Osteocyte (in vitro differentiated cells): Measurements from ENCODE around the gene STXBP5L. TPM values are rescaled to one million over a fixed set of nuclear protein-coding genes. Genes with fewer than 3 reads are reported as not detected.

Experiments used
- DNase-seq: peaks from one replicate; pipeline ENCODE4 v3.0.0; 2021; ENCODE audit warnings: mixed read lengths; ENCODE audit not compliant: unreplicated experiment; ENCODE audit errors: extremely low spot score
- H3K27ac Mint-ChIP-seq: one replicate; pipeline ENCODE4 v1.8.0; 2021; ENCODE audit warnings: mild to moderate bottlenecking, mixed read lengths; ENCODE audit not compliant: unreplicated experiment
- H3K27me3 Mint-ChIP-seq: one replicate; pipeline ENCODE4 v1.8.0; 2021; ENCODE audit warnings: mixed read lengths; ENCODE audit not compliant: unreplicated experiment
- H3K36me3 Mint-ChIP-seq: one replicate; pipeline ENCODE4 v1.8.0; 2021; ENCODE audit warnings: mixed read lengths; ENCODE audit not compliant: unreplicated experiment
- H3K4me1 Mint-ChIP-seq: one replicate; pipeline ENCODE4 v1.8.0; 2021; ENCODE audit warnings: mixed read lengths; ENCODE audit not compliant: unreplicated experiment
- H3K4me3 Mint-ChIP-seq: one replicate; pipeline ENCODE4 v1.8.0; 2021; ENCODE audit warnings: mild to moderate bottlenecking, moderate library complexity, mixed read lengths; ENCODE audit not compliant: unreplicated experiment
- H3K9me3 Mint-ChIP-seq: one replicate; pipeline ENCODE4 v1.8.0; 2021; ENCODE audit warnings: mixed read lengths; ENCODE audit not compliant: unreplicated experiment
- CTCF ChIP-seq: fragments of 200-600 bp; sonication (generic); IDR thresholded peaks from 2 replicates; pipeline ENCODE4 v1.5.0; 2021; ENCODE audit warnings: antibody characterized with exemption, mild to moderate bottlenecking, moderate library complexity
- total RNA-seq: library from RNA; stranded (reverse); gene quantifications from 2 replicates; pipeline ENCODE4 v1.2.1, GENCODE V29; 2021

STXBP5L gene
- total RNA-seq, 1 donor from 2014 or later = not detected

- Mint-ChIP-seq H3K4me3 (no peak overlapping the region), H3K36me3 (no peaks in the 10 kb centered on the region), H3K4me1 (no peaks in the 10 kb centered on the region), H3K9me3 (no peaks in the 10 kb centered on the region), H3K27ac (no peak overlapping the region), H3K27me3 (no peaks in the 10 kb centered on the region)
- no peak for TF ChIP-seq CTCF
- no peak for DNase-seq
These were observed 503.5 kb downstream of the STXBP5L start for GRCh38 chr3:121411523-121411922.

DNA sequence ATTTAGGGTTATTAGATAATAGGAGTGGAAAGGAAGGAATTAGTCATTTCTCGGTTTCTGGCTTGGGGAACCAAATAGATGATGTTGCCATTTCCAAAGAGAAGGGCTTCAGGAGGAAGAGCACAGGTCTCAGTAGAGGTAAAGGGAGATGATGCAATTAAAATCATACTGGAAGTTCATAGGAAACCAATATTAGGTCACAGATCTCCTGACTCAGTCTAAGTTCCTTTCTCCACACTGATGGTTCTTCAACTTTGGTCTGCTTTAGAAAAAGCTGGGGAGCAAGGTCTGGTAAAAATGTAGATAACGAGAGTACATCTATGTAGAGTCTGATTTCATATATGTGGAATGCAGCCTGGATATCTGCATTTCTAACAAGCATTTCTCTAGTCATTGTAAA lies 506.9 kb downstream of the STXBP5L start:
- H3K36me3 Mint-ChIP-seq = no peaks in the 10 kb centered on the region
- no peaks in the 10 kb centered on the region for H3K9me3 Mint-ChIP-seq
- H3K27me3 Mint-ChIP-seq = no peaks in the 10 kb centered on the region
- no peak for TF ChIP-seq CTCF
- H3K27ac Mint-ChIP-seq = no peak overlapping the region
- no peak for DNase-seq
- H3K4me1 Mint-ChIP-seq = no peaks in the 10 kb centered on the region
- no peak overlapping the region for H3K4me3 Mint-ChIP-seq

- Mint-ChIP-seq H3K27ac (no peak overlapping the region), H3K4me3 (no peak overlapping the region), H3K36me3 (no peaks in the 10 kb centered on the region), H3K9me3 (no peaks in the 10 kb centered on the region), H3K4me1 (no peaks in the 10 kb centered on the region), H3K27me3 (no peaks in the 10 kb centered on the region)
- no peak for DNase-seq
- no peak for TF ChIP-seq CTCF
These were observed 510.2 kb downstream of the STXBP5L start for GRCh38 chr3:121418182-121418581.

GRCh38 chr3:121424549-121424948 lies 516.5 kb downstream of the STXBP5L start:
- Mint-ChIP-seq H3K27ac (no peak overlapping the region), H3K4me1 (no peaks in the 10 kb centered on the region), H3K36me3 (peaks cover 2% of the 10 kb centered on the region), H3K27me3 (no peaks in the 10 kb centered on the region), H3K4me3 (no peak overlapping the region), H3K9me3 (no peaks in the 10 kb centered on the region)
- no peak for TF ChIP-seq CTCF
- no peak for DNase-seq

DNA sequence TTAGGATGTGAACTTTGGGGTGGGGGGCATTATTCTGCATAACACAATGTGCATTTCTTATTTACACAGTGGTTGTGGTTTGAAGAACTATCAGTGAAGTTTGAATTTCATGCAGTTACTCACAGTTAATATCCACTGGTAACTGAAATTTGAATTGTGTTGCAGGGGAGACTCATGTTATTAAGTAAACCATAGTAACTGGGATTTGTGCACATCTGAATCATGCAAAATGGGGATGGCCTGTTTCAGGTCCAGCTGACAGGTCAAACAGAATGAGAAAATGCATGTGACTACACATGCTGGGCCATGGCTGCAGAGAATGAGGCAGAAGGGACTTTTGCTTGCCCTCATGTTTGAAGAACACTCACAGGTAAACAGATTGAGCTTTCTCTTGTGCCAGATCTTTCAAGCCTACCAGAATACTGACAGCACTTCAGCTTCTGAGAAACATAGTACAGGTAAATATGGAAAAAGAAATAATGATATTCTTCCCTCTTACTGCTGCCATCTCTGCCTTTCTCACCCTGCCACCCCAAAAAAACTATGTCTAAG lies 522.7 kb downstream of the STXBP5L start:
- Mint-ChIP-seq H3K27me3 (no peaks in the 10 kb centered on the region), H3K27ac (no peak overlapping the region), H3K4me3 (no peak overlapping the region), H3K9me3 (no peaks in the 10 kb centered on the region), H3K36me3 (no peaks in the 10 kb centered on the region), H3K4me1 (peaks cover 11% of the 10 kb centered on the region)
- no peak for TF ChIP-seq CTCF
- DNase-seq = no peak
